ENCODE measurements around the gene IL37.

DNA sequence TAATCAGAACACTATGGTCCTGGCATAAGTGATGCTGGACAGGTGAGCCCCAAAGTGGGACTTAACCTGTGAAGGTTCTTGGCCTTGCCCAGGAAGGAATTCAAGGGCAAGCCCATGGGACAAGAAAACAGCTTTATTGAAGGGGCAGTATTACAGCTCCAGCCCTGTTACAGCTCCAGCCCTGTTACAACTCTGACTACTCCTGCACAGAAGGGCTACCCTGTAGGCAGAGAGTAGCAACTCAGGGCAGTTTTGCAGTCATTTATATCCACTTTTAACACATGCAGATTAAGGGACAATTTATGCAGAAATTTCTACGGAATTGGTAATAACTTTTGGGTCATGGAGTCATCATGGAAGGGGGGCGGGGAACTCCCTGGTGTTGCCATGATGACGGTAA is 15.7 kb downstream of the IL37 start:
- TF ChIP-seq ARID2 (CRISPR knock-in tag; IDR thresholded peaks at IDR 0.05; ENCODE audit: borderline replicate concordance): no peak
- TF ChIP-seq, protein P1, sequence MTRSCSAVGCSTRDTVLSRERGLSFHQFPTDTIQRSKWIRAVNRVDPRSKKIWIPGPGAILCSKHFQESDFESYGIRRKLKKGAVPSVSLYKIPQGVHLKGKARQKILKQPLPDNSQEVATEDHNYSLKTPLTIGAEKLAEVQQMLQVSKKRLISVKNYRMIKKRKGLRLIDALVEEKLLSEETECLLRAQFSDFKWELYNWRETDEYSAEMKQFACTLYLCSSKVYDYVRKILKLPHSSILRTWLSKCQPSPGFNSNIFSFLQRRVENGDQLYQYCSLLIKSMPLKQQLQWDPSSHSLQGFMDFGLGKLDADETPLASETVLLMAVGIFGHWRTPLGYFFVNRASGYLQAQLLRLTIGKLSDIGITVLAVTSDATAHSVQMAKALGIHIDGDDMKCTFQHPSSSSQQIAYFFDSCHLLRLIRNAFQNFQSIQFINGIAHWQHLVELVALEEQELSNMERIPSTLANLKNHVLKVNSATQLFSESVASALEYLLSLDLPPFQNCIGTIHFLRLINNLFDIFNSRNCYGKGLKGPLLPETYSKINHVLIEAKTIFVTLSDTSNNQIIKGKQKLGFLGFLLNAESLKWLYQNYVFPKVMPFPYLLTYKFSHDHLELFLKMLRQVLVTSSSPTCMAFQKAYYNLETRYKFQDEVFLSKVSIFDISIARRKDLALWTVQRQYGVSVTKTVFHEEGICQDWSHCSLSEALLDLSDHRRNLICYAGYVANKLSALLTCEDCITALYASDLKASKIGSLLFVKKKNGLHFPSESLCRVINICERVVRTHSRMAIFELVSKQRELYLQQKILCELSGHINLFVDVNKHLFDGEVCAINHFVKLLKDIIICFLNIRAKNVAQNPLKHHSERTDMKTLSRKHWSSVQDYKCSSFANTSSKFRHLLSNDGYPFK (CRISPR knock-in tag; IDR thresholded peaks at IDR 0.05; ENCODE audit: borderline replicate concordance): no peak
- TF ChIP-seq, protein P2, sequence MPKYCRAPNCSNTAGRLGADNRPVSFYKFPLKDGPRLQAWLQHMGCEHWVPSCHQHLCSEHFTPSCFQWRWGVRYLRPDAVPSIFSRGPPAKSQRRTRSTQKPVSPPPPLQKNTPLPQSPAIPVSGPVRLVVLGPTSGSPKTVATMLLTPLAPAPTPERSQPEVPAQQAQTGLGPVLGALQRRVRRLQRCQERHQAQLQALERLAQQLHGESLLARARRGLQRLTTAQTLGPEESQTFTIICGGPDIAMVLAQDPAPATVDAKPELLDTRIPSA (CRISPR knock-in tag; IDR thresholded peaks at IDR 0.05; ENCODE audit: borderline replicate concordance): no peak
- TF ChIP-seq, protein P3, sequence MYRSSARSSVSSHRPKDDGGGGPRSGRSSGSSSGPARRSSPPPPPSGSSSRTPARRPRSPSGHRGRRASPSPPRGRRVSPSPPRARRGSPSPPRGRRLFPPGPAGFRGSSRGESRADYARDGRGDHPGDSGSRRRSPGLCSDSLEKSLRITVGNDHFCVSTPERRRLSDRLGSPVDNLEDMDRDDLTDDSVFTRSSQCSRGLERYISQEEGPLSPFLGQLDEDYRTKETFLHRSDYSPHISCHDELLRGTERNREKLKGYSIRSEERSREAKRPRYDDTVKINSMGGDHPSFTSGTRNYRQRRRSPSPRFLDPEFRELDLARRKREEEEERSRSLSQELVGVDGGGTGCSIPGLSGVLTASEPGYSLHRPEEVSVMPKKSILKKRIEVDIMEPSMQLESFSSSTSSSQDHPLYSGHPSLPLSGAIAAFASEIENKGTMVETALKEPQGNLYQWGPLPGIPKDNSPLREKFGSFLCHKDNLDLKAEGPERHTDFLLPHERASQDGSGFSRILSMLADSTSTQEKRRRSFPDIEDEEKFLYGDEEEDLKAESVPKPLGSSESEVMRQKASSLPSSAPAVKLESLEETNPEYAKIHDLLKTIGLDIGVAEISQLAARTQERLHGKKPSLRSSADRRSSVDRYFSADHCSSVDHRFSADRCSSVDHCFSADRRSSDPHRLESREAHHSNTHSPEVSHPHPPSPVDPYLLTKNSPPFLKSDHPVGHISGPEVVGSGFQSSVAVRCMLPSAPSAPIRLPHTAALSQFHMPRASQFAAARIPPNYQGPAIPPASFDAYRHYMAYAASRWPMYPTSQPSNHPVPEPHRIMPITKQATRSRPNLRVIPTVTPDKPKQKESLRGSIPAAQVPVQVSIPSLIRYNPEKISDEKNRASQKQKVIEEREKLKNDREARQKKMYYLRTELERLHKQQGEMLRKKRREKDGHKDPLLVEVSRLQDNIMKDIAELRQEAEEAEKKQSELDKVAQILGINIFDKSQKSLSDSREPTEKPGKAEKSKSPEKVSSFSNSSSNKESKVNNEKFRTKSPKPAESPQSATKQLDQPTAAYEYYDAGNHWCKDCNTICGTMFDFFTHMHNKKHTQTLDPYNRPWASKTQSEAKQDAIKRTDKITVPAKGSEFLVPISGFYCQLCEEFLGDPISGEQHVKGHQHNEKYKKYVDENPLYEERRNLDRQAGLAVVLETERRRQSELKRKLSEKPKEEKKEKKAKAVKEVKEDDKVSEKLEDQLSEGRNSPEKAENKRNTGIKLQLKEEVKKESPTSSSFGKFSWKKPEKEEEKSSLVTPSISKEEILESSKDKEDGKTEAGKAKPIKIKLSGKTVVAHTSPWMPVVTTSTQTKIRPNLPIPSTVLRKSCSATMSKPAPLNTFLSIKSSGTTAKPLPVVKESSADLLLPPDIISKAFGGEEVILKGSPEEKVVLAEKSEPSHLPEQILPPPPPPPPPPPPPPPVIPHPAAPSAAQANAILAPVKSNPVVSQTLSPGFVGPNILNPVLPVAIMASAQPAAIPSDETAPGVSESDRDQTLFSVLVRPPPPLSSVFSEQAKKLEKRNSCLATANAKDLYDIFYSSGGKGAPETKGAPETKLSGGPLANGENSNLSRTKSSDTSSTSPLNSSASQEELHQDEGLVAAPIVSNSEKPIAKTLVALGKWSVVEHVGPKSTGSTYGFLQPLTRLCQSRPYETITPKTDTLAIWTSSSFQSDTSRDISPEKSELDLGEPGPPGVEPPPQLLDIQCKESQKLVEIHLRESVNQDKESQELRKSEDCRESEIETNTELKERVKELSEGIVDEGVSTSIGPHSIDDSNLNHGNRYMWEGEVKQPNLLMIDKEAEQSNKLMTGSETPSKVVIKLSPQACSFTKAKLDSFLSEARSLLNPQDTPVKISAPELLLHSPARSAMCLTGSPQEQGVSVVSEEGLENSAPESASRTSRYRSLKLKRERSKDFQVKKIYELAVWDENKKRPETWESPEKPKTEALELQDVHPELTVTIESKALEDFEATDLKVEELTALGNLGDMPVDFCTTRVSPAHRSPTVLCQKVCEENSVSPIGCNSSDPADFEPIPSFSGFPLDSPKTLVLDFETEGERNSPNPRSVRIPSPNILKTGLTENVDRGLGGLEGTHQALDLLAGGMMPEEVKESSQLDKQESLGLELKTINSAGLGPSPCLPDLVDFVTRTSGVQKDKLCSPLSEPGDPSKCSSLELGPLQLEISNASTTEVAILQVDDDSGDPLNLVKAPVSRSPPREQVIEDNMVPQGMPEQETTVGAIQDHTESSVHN (CRISPR knock-in tag; IDR thresholded peaks at IDR 0.05): no peak
- TF ChIP-seq SIN3A (IDR thresholded peaks at IDR 0.05; ENCODE audit: borderline replicate concordance, low read depth, low read length): no peak
- no peak for TF ChIP-seq TAF1 (CRISPR knock-in tag; IDR thresholded peaks at IDR 0.05)
- TF ChIP-seq, protein P4, sequence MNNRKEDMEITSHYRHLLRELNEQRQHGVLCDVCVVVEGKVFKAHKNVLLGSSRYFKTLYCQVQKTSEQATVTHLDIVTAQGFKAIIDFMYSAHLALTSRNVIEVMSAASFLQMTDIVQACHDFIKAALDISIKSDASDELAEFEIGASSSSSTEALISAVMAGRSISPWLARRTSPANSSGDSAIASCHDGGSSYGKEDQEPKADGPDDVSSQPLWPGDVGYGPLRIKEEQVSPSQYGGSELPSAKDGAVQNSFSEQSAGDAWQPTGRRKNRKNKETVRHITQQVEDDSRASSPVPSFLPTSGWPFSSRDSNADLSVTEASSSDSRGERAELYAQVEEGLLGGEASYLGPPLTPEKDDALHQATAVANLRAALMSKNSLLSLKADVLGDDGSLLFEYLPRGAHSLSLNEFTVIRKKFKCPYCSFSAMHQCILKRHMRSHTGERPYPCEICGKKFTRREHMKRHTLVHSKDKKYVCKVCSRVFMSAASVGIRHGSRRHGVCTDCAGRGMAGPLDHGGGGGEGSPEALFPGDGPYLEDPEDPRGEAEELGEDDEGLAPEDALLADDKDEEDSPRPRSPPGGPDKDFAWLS (CRISPR knock-in tag; IDR thresholded peaks at IDR 0.05; ENCODE audit: borderline replicate concordance): no peak
- no peak for TF ChIP-seq EZH2 (conservative IDR thresholded peaks at IDR 0.05; ENCODE audit: low read depth, low read length)
- TF ChIP-seq YY1 (IDR thresholded peaks at IDR 0.05; ENCODE audit: insufficient read depth, insufficient replicate concordance, low read depth, low read length): no peak
- no peak for TF ChIP-seq EP300 (IDR thresholded peaks at IDR 0.05; ENCODE audit: low read depth in 2 of 2, low read length in 2 of 2)
- no peak for TF ChIP-seq EP300 (CRISPR knock-in tag; IDR thresholded peaks at IDR 0.05; ENCODE audit: borderline replicate concordance)
- TF ChIP-seq NR2F1 (CRISPR knock-in tag; IDR thresholded peaks at IDR 0.05): no peak

Data from HepG2 (cell line).